GM23338 (cell line): ENCODE results near the gene PITPNC1. TPM values are rescaled to one million over a fixed set of nuclear protein-coding genes. Genes with fewer than 3 reads are reported as not detected.

Experiments used
- ATAC-seq: fragments of 200-7000 bp; cut with Tn5 transposase; 3 replicates; pipeline ENCODE4 v1.9.1; 2020
- DNase-seq: peaks from one replicate; pipeline ENCODE4 v3.0.0-alpha.2; 2015; ENCODE audit warnings: low spot score
- H2AFZ ChIP-seq: fragments of 200-600 bp; sonication (generic); 2 replicates; pipeline ENCODE4 v1.8.0; 2016; ENCODE audit warnings: antibody characterized with exemption, mild to moderate bottlenecking, moderate library complexity
- H3F3A ChIP-seq: fragments of 200-600 bp; sonication (generic); replicated peaks from 2 replicates; pipeline ENCODE4 v1.8.0; 2017; ENCODE audit warnings: antibody characterized with exemption, mixed run types, low read depth
- H3K27ac ChIP-seq: fragments of 200-600 bp; sonication (generic); 2 replicates; pipeline ENCODE4 v1.6.1; 2016; ENCODE audit warnings: low read depth
- H3K27me3 ChIP-seq: fragments of 200-600 bp; sonication (generic); 2 replicates; pipeline ENCODE4 v1.8.0; 2016; ENCODE audit warnings: mild to moderate bottlenecking, mixed run types, moderate library complexity; ENCODE audit not compliant: insufficient read depth
- H3K36me3 ChIP-seq: fragments of 200-600 bp; sonication (generic); 2 replicates; pipeline ENCODE4 v1.8.0; 2016; ENCODE audit warnings: mild to moderate bottlenecking; ENCODE audit not compliant: insufficient read depth
- H3K4me1 ChIP-seq: fragments of 200-600 bp; sonication (generic); 2 replicates; pipeline ENCODE4 v1.8.0; 2016; ENCODE audit warnings: mild to moderate bottlenecking, moderate library complexity; ENCODE audit not compliant: insufficient read depth
- H3K4me2 ChIP-seq: fragments of 200-600 bp; sonication (generic); 2 replicates; pipeline ENCODE4 v1.7.1; 2017; ENCODE audit warnings: mixed run types
- H3K4me3 ChIP-seq: fragments of 200-600 bp; sonication (generic); 2 replicates; pipeline ENCODE4 v1.6.1; 2016; ENCODE audit warnings: mixed run types
- H3K79me2 ChIP-seq: fragments of 200-600 bp; sonication (generic); replicated peaks from 2 replicates; pipeline ENCODE4 v1.8.0; 2017; ENCODE audit warnings: mild to moderate bottlenecking; ENCODE audit not compliant: insufficient read depth
- H3K9me2 ChIP-seq: fragments of 200-600 bp; sonication (generic); 2 replicates; pipeline ENCODE4 v1.8.0; 2017; ENCODE audit not compliant: insufficient read depth
- H4K20me1 ChIP-seq: fragments of 200-600 bp; sonication (generic); replicated peaks from 2 replicates; pipeline ENCODE4 v1.8.0; 2017; ENCODE audit warnings: mild to moderate bottlenecking; ENCODE audit not compliant: insufficient read depth
- H3K27ac Mint-ChIP-seq: 2 replicates; pipeline ENCODE4 v1.8.0; 2020; ENCODE audit warnings: inconsistent platforms, mild to moderate bottlenecking, moderate library complexity, mixed read lengths
- H3K27me3 Mint-ChIP-seq: 3 replicates; pipeline ENCODE4 v1.8.0; 2022; ENCODE audit warnings: low read depth, mild to moderate bottlenecking, moderate library complexity, mixed read lengths, inconsistent platforms; ENCODE audit not compliant: insufficient read depth, poor library complexity
- H3K36me3 Mint-ChIP-seq: 3 replicates; pipeline ENCODE4 v1.8.0; 2021; ENCODE audit warnings: low read depth, mild to moderate bottlenecking, inconsistent platforms, moderate library complexity, mixed read lengths
- H3K4me1 Mint-ChIP-seq: 3 replicates; pipeline ENCODE4 v1.8.0; 2020; ENCODE audit warnings: mild to moderate bottlenecking, inconsistent platforms, mixed read lengths
- H3K4me3 Mint-ChIP-seq: 3 replicates; pipeline ENCODE4 v1.8.0; 2021; ENCODE audit warnings: moderate library complexity, mild to moderate bottlenecking, inconsistent platforms, mixed read lengths
- H3K9me3 Mint-ChIP-seq: 3 replicates; pipeline ENCODE4 v1.8.0; 2020; ENCODE audit warnings: moderate library complexity, mild to moderate bottlenecking, inconsistent platforms, mixed read lengths
- CREB1 ChIP-seq: fragments of 250-450 bp; sonication (Bioruptor Pico); IDR thresholded peaks from 2 replicates; pipeline ENCODE4 v1.5.0; 2020; ENCODE audit warnings: low read depth, mild to moderate bottlenecking, moderate library complexity
- EZH2 ChIP-seq: fragments of 200-600 bp; sonication (generic); IDR thresholded peaks from one replicate; pipeline ENCODE4 v1.8.0; 2017; ENCODE audit warnings: antibody characterized with exemption, mild to moderate bottlenecking, low read depth; ENCODE audit not compliant: unreplicated experiment
- EZH2phosphoT487 ChIP-seq: fragments of 200-600 bp; sonication (generic); IDR thresholded peaks from one replicate; pipeline ENCODE4 v1.8.1; 2018; ENCODE audit warnings: antibody characterized with exemption; ENCODE audit not compliant: unreplicated experiment
- JUNB ChIP-seq: IDR thresholded peaks from one replicate; pipeline ENCODE4 v1.6.1; 2016; ENCODE audit warnings: antibody characterized with exemption; ENCODE audit not compliant: unreplicated experiment
- NANOG ChIP-seq: IDR thresholded peaks from 2 replicates; pipeline ENCODE4 v1.6.1; 2016; ENCODE audit warnings: antibody characterized with exemption, borderline replicate concordance
- POLR2AphosphoS5 ChIP-seq: IDR thresholded peaks from 2 replicates; pipeline ENCODE4 v1.6.1; 2016; ENCODE audit warnings: antibody characterized with exemption, low read depth
- STAT1 ChIP-seq: IDR thresholded peaks from one replicate; pipeline ENCODE4 v1.6.1; 2016; ENCODE audit warnings: antibody characterized with exemption; ENCODE audit not compliant: unreplicated experiment
- ZNF114 ChIP-seq: fragments of 250-450 bp; sonication (Bioruptor Pico); IDR thresholded peaks from 2 replicates; pipeline ENCODE4 v1.5.0; 2020; ENCODE audit warnings: mild to moderate bottlenecking, moderate library complexity
- ZNF331 ChIP-seq: fragments of 250-450 bp; sonication (Bioruptor Pico); IDR thresholded peaks from 2 replicates; pipeline ENCODE4 v1.5.0; 2020; ENCODE audit warnings: low read depth, mild to moderate bottlenecking, moderate library complexity
- polyA plus RNA-seq: library from polyadenylated mRNA; unstranded; fragments of >200 nt; fragmentation: Nextera tagmentation; extraction: Ambion mirVana; gene quantifications from 2 replicates; pipeline ENCODE4 v1.2.1, GENCODE V29; 2016
- total RNA-seq: library from RNA; depleted of rRNA; stranded (reverse); fragments of >200 nt; shearing (Covaris generic); gene quantifications from 2 replicates; pipeline ENCODE4 v1.2.3, GENCODE V29; 2014
- TF ChIP-seq, protein P1 (sequence below): fragments of 250-450 bp; sonication (Bioruptor Pico); IDR thresholded peaks from 2 replicates; pipeline ENCODE4 v1.5.0; 2020; ENCODE audit warnings: mild to moderate bottlenecking, moderate library complexity
- TF ChIP-seq, protein P2 (sequence below): IDR thresholded peaks from 2 replicates; pipeline ENCODE4 v1.6.1; 2016; ENCODE audit warnings: antibody characterized with exemption
- TF ChIP-seq, protein P3 (sequence below), 2 experiments: fragments of 200-600 bp in 1 of 2; sonication (generic) in 1 of 2; conservative IDR thresholded peaks; 2 replicates each; pipeline versions ENCODE4 v1.5.1 to v1.6.1; 2016 to 2017; ENCODE audit warnings: antibody characterized with exemption in 2 of 2, low read depth in 2 of 2, mild to moderate bottlenecking in 2 of 2, moderate library complexity in 1 of 2
- TF ChIP-seq, protein P4 (sequence below): IDR thresholded peaks from one replicate; pipeline ENCODE4 v1.6.1; 2018; ENCODE audit warnings: antibody characterized with exemption; ENCODE audit not compliant: unreplicated experiment

PITPNC1 gene
- total and polyA plus RNA-seq, 2 experiments from 2014 or later: 23.0 to 32.6 TPM

DNA sequence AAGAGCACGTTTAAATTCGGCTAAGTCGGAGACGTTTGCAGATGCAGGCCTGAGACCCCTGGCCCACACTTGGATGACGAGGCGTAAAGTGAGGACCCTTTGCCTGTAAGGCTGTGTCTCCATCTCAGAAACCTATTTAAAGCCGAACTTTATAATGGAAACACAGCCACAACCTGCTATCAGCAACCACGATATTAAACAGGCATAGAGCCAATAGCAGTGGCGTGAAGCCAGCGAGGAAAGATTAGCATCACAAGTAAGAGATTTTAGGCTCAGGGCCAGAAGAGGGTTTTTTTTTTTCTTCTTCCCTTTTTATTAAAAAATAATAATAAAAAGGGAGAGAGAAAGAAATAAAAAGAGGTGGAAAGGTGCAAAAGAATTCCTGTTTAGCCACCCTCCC is 229.4 kb downstream of the PITPNC1 start:
- Mint-ChIP-seq H3K4me1 (peaks cover 17% of the 10 kb centered on the region), H3K4me3 (no peak overlapping the region), H3K36me3 (no peaks in the 10 kb centered on the region), H3K27me3 (peaks cover 9% of the 10 kb centered on the region), H3K9me3 (no peaks in the 10 kb centered on the region), H3K27ac (peak overlapping the region; percentile 8; the same call in 1 of the 2 replicates)
- no peak for ATAC-seq
- peak overlapping the region; percentile 66; the same call in 1 of the 2 replicates for H3K27ac ChIP-seq
- H3K4me1 ChIP-seq: peaks cover 16% of the 10 kb centered on the region
- no peaks in the 10 kb centered on the region for H3K36me3 ChIP-seq
- no peak overlapping the region for H3K4me3 ChIP-seq
- H3K27me3 ChIP-seq: no peaks in the 10 kb centered on the region
- no peaks in the 10 kb centered on the region for H4K20me1 ChIP-seq
- no peaks in the 10 kb centered on the region for H3K79me2 ChIP-seq
- no peak overlapping the region for H2AFZ ChIP-seq
- H3K4me2 ChIP-seq: peak overlapping the region; percentile 64
- H3K9me2 ChIP-seq: no peaks in the 10 kb centered on the region
- TF ChIP-seq STAT1 (no peak), ZNF331 (CRISPR knock-in tag) (no peak), EZH2phosphoT487 (no peak), CREB1 (CRISPR knock-in tag) (no peak), NANOG (no peak), POLR2AphosphoS5 (no peak), ZNF114 (no peak), JUNB (no peak), EZH2 (no peak)
- TF ChIP-seq, protein P1, sequence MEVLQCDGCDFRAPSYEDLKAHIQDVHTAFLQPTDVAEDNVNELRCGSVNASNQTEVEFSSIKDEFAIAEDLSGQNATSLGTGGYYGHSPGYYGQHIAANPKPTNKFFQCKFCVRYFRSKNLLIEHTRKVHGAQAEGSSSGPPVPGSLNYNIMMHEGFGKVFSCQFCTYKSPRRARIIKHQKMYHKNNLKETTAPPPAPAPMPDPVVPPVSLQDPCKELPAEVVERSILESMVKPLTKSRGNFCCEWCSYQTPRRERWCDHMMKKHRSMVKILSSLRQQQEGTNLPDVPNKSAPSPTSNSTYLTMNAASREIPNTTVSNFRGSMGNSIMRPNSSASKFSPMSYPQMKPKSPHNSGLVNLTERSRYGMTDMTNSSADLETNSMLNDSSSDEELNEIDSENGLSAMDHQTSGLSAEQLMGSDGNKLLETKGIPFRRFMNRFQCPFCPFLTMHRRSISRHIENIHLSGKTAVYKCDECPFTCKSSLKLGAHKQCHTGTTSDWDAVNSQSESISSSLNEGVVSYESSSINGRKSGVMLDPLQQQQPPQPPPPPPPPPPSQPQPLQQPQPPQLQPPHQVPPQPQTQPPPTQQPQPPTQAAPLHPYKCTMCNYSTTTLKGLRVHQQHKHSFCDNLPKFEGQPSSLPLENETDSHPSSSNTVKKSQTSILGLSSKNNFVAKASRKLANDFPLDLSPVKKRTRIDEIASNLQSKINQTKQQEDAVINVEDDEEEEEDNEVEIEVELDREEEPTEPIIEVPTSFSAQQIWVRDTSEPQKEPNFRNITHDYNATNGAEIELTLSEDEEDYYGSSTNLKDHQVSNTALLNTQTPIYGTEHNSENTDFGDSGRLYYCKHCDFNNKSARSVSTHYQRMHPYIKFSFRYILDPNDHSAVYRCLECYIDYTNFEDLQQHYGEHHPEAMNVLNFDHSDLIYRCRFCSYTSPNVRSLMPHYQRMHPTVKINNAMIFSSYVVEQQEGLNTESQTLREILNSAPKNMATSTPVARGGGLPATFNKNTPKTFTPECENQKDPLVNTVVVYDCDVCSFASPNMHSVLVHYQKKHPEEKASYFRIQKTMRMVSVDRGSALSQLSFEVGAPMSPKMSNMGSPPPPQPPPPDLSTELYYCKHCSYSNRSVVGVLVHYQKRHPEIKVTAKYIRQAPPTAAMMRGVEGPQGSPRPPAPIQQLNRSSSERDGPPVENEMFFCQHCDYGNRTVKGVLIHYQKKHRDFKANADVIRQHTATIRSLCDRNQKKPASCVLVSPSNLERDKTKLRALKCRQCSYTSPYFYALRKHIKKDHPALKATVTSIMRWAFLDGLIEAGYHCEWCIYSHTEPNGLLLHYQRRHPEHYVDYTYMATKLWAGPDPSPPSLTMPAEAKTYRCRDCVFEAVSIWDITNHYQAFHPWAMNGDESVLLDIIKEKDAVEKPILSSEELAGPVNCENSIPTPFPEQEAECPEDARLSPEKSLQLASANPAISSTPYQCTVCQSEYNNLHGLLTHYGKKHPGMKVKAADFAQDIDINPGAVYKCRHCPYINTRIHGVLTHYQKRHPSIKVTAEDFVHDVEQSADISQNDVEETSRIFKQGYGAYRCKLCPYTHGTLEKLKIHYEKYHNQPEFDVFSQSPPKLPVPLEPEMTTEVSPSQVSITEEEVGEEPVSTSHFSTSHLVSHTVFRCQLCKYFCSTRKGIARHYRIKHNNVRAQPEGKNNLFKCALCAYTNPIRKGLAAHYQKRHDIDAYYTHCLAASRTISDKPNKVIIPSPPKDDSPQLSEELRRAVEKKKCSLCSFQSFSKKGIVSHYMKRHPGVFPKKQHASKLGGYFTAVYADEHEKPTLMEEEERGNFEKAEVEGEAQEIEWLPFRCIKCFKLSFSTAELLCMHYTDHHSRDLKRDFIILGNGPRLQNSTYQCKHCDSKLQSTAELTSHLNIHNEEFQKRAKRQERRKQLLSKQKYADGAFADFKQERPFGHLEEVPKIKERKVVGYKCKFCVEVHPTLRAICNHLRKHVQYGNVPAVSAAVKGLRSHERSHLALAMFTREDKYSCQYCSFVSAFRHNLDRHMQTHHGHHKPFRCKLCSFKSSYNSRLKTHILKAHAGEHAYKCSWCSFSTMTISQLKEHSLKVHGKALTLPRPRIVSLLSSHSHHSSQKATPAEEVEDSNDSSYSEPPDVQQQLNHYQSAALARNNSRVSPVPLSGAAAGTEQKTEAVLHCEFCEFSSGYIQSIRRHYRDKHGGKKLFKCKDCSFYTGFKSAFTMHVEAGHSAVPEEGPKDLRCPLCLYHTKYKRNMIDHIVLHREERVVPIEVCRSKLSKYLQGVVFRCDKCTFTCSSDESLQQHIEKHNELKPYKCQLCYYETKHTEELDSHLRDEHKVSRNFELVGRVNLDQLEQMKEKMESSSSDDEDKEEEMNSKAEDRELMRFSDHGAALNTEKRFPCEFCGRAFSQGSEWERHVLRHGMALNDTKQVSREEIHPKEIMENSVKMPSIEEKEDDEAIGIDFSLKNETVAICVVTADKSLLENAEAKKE (CRISPR knock-in tag): no peak
- TF ChIP-seq, protein P2, sequence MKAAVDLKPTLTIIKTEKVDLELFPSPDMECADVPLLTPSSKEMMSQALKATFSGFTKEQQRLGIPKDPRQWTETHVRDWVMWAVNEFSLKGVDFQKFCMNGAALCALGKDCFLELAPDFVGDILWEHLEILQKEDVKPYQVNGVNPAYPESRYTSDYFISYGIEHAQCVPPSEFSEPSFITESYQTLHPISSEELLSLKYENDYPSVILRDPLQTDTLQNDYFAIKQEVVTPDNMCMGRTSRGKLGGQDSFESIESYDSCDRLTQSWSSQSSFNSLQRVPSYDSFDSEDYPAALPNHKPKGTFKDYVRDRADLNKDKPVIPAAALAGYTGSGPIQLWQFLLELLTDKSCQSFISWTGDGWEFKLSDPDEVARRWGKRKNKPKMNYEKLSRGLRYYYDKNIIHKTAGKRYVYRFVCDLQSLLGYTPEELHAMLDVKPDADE: no peak
- TF ChIP-seq, protein P3, sequence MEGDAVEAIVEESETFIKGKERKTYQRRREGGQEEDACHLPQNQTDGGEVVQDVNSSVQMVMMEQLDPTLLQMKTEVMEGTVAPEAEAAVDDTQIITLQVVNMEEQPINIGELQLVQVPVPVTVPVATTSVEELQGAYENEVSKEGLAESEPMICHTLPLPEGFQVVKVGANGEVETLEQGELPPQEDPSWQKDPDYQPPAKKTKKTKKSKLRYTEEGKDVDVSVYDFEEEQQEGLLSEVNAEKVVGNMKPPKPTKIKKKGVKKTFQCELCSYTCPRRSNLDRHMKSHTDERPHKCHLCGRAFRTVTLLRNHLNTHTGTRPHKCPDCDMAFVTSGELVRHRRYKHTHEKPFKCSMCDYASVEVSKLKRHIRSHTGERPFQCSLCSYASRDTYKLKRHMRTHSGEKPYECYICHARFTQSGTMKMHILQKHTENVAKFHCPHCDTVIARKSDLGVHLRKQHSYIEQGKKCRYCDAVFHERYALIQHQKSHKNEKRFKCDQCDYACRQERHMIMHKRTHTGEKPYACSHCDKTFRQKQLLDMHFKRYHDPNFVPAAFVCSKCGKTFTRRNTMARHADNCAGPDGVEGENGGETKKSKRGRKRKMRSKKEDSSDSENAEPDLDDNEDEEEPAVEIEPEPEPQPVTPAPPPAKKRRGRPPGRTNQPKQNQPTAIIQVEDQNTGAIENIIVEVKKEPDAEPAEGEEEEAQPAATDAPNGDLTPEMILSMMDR (conservative IDR thresholded peaks at IDR 0.05; ENCODE audit: low read depth in 2 of 2): no peak
- TF ChIP-seq, protein P4, sequence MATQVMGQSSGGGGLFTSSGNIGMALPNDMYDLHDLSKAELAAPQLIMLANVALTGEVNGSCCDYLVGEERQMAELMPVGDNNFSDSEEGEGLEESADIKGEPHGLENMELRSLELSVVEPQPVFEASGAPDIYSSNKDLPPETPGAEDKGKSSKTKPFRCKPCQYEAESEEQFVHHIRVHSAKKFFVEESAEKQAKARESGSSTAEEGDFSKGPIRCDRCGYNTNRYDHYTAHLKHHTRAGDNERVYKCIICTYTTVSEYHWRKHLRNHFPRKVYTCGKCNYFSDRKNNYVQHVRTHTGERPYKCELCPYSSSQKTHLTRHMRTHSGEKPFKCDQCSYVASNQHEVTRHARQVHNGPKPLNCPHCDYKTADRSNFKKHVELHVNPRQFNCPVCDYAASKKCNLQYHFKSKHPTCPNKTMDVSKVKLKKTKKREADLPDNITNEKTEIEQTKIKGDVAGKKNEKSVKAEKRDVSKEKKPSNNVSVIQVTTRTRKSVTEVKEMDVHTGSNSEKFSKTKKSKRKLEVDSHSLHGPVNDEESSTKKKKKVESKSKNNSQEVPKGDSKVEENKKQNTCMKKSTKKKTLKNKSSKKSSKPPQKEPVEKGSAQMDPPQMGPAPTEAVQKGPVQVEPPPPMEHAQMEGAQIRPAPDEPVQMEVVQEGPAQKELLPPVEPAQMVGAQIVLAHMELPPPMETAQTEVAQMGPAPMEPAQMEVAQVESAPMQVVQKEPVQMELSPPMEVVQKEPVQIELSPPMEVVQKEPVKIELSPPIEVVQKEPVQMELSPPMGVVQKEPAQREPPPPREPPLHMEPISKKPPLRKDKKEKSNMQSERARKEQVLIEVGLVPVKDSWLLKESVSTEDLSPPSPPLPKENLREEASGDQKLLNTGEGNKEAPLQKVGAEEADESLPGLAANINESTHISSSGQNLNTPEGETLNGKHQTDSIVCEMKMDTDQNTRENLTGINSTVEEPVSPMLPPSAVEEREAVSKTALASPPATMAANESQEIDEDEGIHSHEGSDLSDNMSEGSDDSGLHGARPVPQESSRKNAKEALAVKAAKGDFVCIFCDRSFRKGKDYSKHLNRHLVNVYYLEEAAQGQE: no peak
- H3F3A ChIP-seq: no peaks in the 10 kb centered on the region
- DNase-seq: no peak
